HT1080 (cell line): ENCODE data around the gene MCU. TPM values are rescaled to one million over a fixed set of nuclear protein-coding genes. Genes with fewer than 3 reads are reported as not detected.

Experiments used
- DNase-seq: peaks from one replicate; pipeline ENCODE4 v3.0.0-alpha.2; 2015; ENCODE audit warnings: low read depth
- total RNA-seq: library from RNA; depleted of rRNA; stranded (reverse); fragments of >200 nt; shearing (Covaris generic); gene quantifications from 2 replicates; pipeline ENCODE4 v1.2.3, GENCODE V29; 2014

Gene MCU
- total RNA-seq, 1 experiment from 2014 or later: 26.7 TPM

GRCh38 chr10:72831696-72832409 lies 139.9 kb downstream of the MCU start:
- no peak for DNase-seq

GRCh38 chr10:72832701-72833100 lies 140.8 kb downstream of the MCU start:
- no peak for DNase-seq

GRCh38 chr10:72834183-72834825 lies 142.4 kb downstream of the MCU start:
- DNase-seq: peak; percentile 46

- DNase-seq: no peak
Measured at GRCh38 chr10:72840319-72840718, 148.4 kb downstream of the MCU start.

GRCh38 chr10:72841487-72841886 lies 149.5 kb downstream of the MCU start:
- DNase-seq: no peak

GRCh38 chr10:72842164-72842563 lies 150.2 kb downstream of the MCU start:
- DNase-seq: no peak

GRCh38 chr10:72846238-72846637 lies 154.3 kb downstream of the MCU start:
- DNase-seq: peak; percentile 90

- peak; percentile 66 for DNase-seq
Measured at GRCh38 chr10:72847681-72848080, 155.7 kb downstream of the MCU start.

- no peak for DNase-seq
Measured at GRCh38 chr10:72850861-72851260, 158.9 kb downstream of the MCU start.

- DNase-seq: no peak
Measured at GRCh38 chr10:72851509-72851908, 159.6 kb downstream of the MCU start.

- DNase-seq: no peak
Measured at GRCh38 chr10:72852508-72852907, 160.6 kb downstream of the MCU start.

- DNase-seq: no peak
Measured at GRCh38 chr10:72855129-72855528, 163.2 kb downstream of the MCU start.

- no peak for DNase-seq
Measured at GRCh38 chr10:72855790-72856189, 163.8 kb downstream of the MCU start.

- no peak for DNase-seq
Measured at GRCh38 chr10:72858067-72858466, 166.1 kb downstream of the MCU start.

- no peak for DNase-seq
Measured at GRCh38 chr10:72862957-72863356, 171.0 kb downstream of the MCU start.

GRCh38 chr10:72875250-72876055 lies 183.5 kb downstream of the MCU start:
- DNase-seq: peak; percentile 24

GRCh38 chr10:72879245-72879644 lies 187.3 kb downstream of the MCU start:
- DNase-seq: no peak

GRCh38 chr10:72881291-72881690 lies 189.3 kb downstream of the MCU start:
- DNase-seq: no peak

- peak; percentile 40 for DNase-seq
Measured at GRCh38 chr10:72883861-72884260, 191.9 kb downstream of the MCU start.

- DNase-seq: no peak
Measured at GRCh38 chr10:72885953-72886352, 194.0 kb downstream of the MCU start.

- DNase-seq: no peak
Measured at GRCh38 chr10:72886621-72887020, 194.7 kb downstream of the MCU start.

- peak; percentile 27 for DNase-seq
Measured at GRCh38 chr10:72887043-72887442, 195.1 kb downstream of the MCU start.
